IMR-90 (cell line): Measurements from ENCODE around the gene EXOC4. TPM values are rescaled to one million over a fixed set of nuclear protein-coding genes. Genes with fewer than 3 reads are reported as not detected.

Experiments
- ATAC-seq: fragments of 200-7000 bp; cut with Tn5 transposase; 2 replicates; pipeline ENCODE4 v1.9.1; 2020; ENCODE audit warnings: low read depth, mild to moderate bottlenecking, moderate library complexity
- BruUV-seq: library from RNA; stranded (reverse); fragments of 400-500 nt; replicated peaks from 2 replicates; lab custom pipeline; 2021; lab: Mats Ljungman, UMichigan
- CTCF ChIA-PET: fragments of 300-600 bp; formaldehyde crosslinking; extraction: SDS; loops from one replicate; lab custom pipeline; 2021; ENCODE audit warnings: antibody characterized with exemption; lab: Yijun Ruan, JAX
- POLR2A ChIA-PET: fragments of 300-600 bp; sonication (Branson Sonifier 250); formaldehyde crosslinking; loops from one replicate; lab custom pipeline; 2022; ENCODE audit warnings: antibody characterized with exemption; ENCODE audit not compliant: unreplicated experiment; lab: Charles Lee
- DNase-seq: peaks from one replicate; pipeline ENCODE4 v3.0.0; 2013
- H2AFZ ChIP-seq: replicated peaks from 2 replicates; pipeline ENCODE3; 2013; ENCODE audit warnings: low read length, mild to moderate bottlenecking; ENCODE audit not compliant: poor library complexity
- H2AK5ac ChIP-seq: 2 replicates; pipeline ENCODE4 v1.6.1; 2013; ENCODE audit warnings: low read depth, low read length, inconsistent platforms
- H2AK9ac ChIP-seq: replicated peaks from 2 replicates; pipeline ENCODE3; 2013; ENCODE audit warnings: mild to moderate bottlenecking, low read depth, low read length, moderate library complexity; ENCODE audit not compliant: poor library complexity
- H2BK120ac ChIP-seq: 2 replicates; pipeline ENCODE4 v1.6.1; 2013; ENCODE audit warnings: low read depth, low read length, inconsistent platforms
- H2BK15ac ChIP-seq: 3 replicates; pipeline ENCODE4 v1.6.1; 2013; ENCODE audit warnings: low read depth, low read length, inconsistent platforms
- H2BK20ac ChIP-seq: 2 replicates; pipeline ENCODE4 v1.6.1; 2013; ENCODE audit warnings: low read depth, mild to moderate bottlenecking, inconsistent platforms, low read length, moderate library complexity
- H2BK5ac ChIP-seq: 2 replicates; pipeline ENCODE4 v1.6.1; 2013; ENCODE audit warnings: mild to moderate bottlenecking, low read depth, low read length, inconsistent platforms; ENCODE audit not compliant: poor library complexity, severe bottlenecking
- H3K14ac ChIP-seq: replicated peaks from 2 replicates; pipeline ENCODE4 v1.6.1; 2013; ENCODE audit warnings: low read depth, low read length, inconsistent platforms
- H3K18ac ChIP-seq: 2 replicates; pipeline ENCODE4 v1.6.1; 2013; ENCODE audit warnings: low read depth, low read length, control low read depth
- H3K23ac ChIP-seq: 2 replicates; pipeline ENCODE4 v1.6.1; 2013; ENCODE audit warnings: low read depth, low read length, inconsistent platforms
- H3K27ac ChIP-seq: 2 replicates; pipeline ENCODE4 v1.5.1; 2013; ENCODE audit warnings: mild to moderate bottlenecking, control low read depth, low read length; ENCODE audit not compliant: insufficient read depth
- H3K27me3 ChIP-seq: 2 replicates; pipeline ENCODE4 v1.6.1; 2013; ENCODE audit warnings: low read length; ENCODE audit not compliant: control insufficient read depth, insufficient read depth
- H3K36me3 ChIP-seq: 2 replicates; pipeline ENCODE4 v1.6.1; 2013; ENCODE audit warnings: low read length, mixed read lengths; ENCODE audit not compliant: control insufficient read depth, insufficient read depth
- H3K4ac ChIP-seq: 2 replicates; pipeline ENCODE4 v1.6.1; 2013; ENCODE audit warnings: low read depth, low read length, inconsistent platforms
- H3K4me1 ChIP-seq: 2 replicates; pipeline ENCODE4 v1.6.1; 2013; ENCODE audit warnings: low read length, mixed read lengths; ENCODE audit not compliant: control insufficient read depth, insufficient read depth
- H3K4me2 ChIP-seq: 2 replicates; pipeline ENCODE4 v1.6.1; 2013; ENCODE audit warnings: low read depth, mild to moderate bottlenecking, control low read depth, low read length, moderate library complexity
- H3K4me3 ChIP-seq: 2 replicates; pipeline ENCODE4 v1.5.1; 2013; ENCODE audit warnings: low read depth, mild to moderate bottlenecking, control low read depth, low read length, moderate library complexity; ENCODE audit not compliant: insufficient read depth
- H3K56ac ChIP-seq: 2 replicates; pipeline ENCODE4 v1.6.1; 2013; ENCODE audit warnings: low read length, inconsistent platforms; ENCODE audit not compliant: insufficient read depth; ENCODE audit errors: extremely low read depth
- H3K79me1 ChIP-seq, 2 experiments: 2 replicates each; pipeline ENCODE4 v1.6.1; 2013; ENCODE audit warnings: low read length in 2 of 2, inconsistent platforms in 1 of 2, low read depth in 1 of 2
- H3K9ac ChIP-seq: 2 replicates; pipeline ENCODE4 v1.6.1; 2013; ENCODE audit warnings: low read depth, low read length, control low read depth
- H3K9me1 ChIP-seq: 2 replicates; pipeline ENCODE4 v1.6.1; 2013; ENCODE audit warnings: low read length, inconsistent platforms; ENCODE audit not compliant: insufficient read depth
- H3K9me3 ChIP-seq: 2 replicates; pipeline ENCODE4 v1.6.1; 2013; ENCODE audit warnings: low read length; ENCODE audit not compliant: control insufficient read depth, insufficient read depth
- H4K20me1 ChIP-seq: 2 replicates; pipeline ENCODE4 v1.6.1; 2013; ENCODE audit warnings: low read length, inconsistent platforms; ENCODE audit not compliant: insufficient read depth
- H4K5ac ChIP-seq: 2 replicates; pipeline ENCODE4 v1.6.1; 2013; ENCODE audit warnings: mild to moderate bottlenecking, low read depth, low read length, control low read depth
- H4K8ac ChIP-seq, 2 experiments: 2 replicates each; pipeline ENCODE4 v1.6.1; 2013; ENCODE audit warnings: low read depth in 2 of 2, low read length in 2 of 2, control low read depth in 1 of 2, inconsistent platforms in 1 of 2
- H4K91ac ChIP-seq: 2 replicates; pipeline ENCODE4 v1.6.1; 2013; ENCODE audit warnings: low read depth, low read length, inconsistent platforms; ENCODE audit not compliant: insufficient read depth
- CTCF ChIP-seq: conservative IDR thresholded peaks from 2 replicates; pipeline ENCODE4 v1.5.1; 2012; ENCODE audit warnings: mild to moderate bottlenecking, low read depth, low read length, improper control_type of control experiment
- FOS ChIP-seq: fragments of 150-350 bp; IDR thresholded peaks from 2 replicates; pipeline ENCODE4 v1.6.1; 2016; ENCODE audit warnings: low read depth, low read length
- MAZ ChIP-seq: IDR thresholded peaks from 2 replicates; pipeline ENCODE4 v1.6.1; 2012; ENCODE audit warnings: low read depth, mild to moderate bottlenecking, low read length, improper control_type of control experiment, moderate library complexity, borderline replicate concordance
- WGBS, 2 experiments: methylation state at CpG; one replicate each; pipeline versions ENCODE4 v1.1.5 to v1.1.7; 2013; ENCODE audit warnings: missing lambda C conversion rate in 2 of 2; ENCODE audit not compliant: insufficient read length in 1 of 2; ENCODE audit errors: extremely low coverage in 2 of 2; 5-methylcytosine and 5-hydroxymethylcytosine counted together
- dilution Hi-C: fragments of 300-500 bp; cut with HindIII; formaldehyde crosslinking; loops from one replicate; pipeline ENCODE4 v1.14.3; 2018; ENCODE audit warnings: low sequenced_read_pairs; ENCODE audit not compliant: unreplicated experiment
- in situ Hi-C: fragments of 300-500 bp; cut with MboI; formaldehyde crosslinking; loops from 3 replicates; pipeline ENCODE4 v1.14.3; 2019; ENCODE audit warnings: low sequenced_read_pairs, inconsistent platforms, mixed read lengths
- intact Hi-C: fragments of 100-400 bp; cut with micrococcal nuclease; formaldehyde crosslinking; loops from 2 replicates; pipeline ENCODE4 v1.10.0; 2022
- polyA plus RNA-seq, 3 experiments: library from polyadenylated mRNA; depleted of rRNA; stranded (reverse); fragments of >200 nt; gene quantifications; 2 replicates each; pipeline ENCODE4 v1.2.3, GENCODE V29; 2012; ENCODE audit warnings: low replicate concordance in 1 of 3
- total RNA-seq: library from RNA; depleted of rRNA; stranded (reverse); fragments of >200 nt; gene quantifications from 2 replicates; pipeline ENCODE4 v1.2.3, GENCODE V29; 2012

EXOC4 gene
- total and polyA plus RNA-seq, 2 of the 4 experiments (the other 2 are of a cell fraction) = 25.4 to 94.6 TPM

GRCh38 chr7:133931053-133931452 lies 678.2 kb downstream of the EXOC4 start:
- Histone ChIP-seq H3K14ac (no peak overlapping the region), H4K20me1 (no peaks in the 10 kb centered on the region), H3K79me1 (no peaks in the 10 kb centered on the region), H3K4me2 (no peak overlapping the region), H3K18ac (no peak overlapping the region), H3K9me1 (peaks cover 3% of the 10 kb centered on the region; the same call in 1 of the 2 replicates), H2AFZ (no peak overlapping the region), H3K4me1 (peaks cover 7% of the 10 kb centered on the region), H3K27me3 (no peaks in the 10 kb centered on the region), H3K9me3 (no peaks in the 10 kb centered on the region), H3K36me3 (no peaks in the 10 kb centered on the region), H3K4ac (no peak overlapping the region), H2AK9ac (no peak overlapping the region), H3K56ac (no peak overlapping the region), H2BK5ac (no peak overlapping the region), H3K27ac (no peak overlapping the region), H2BK120ac (no peak overlapping the region), H3K4me3 (no peak overlapping the region), H3K9ac (no peak overlapping the region), H4K91ac (no peak overlapping the region), H2BK15ac (no peak overlapping the region), H2BK20ac (no peak overlapping the region), H4K8ac (no peak overlapping the region), H2AK5ac (no peak overlapping the region), H3K23ac (no peak overlapping the region), H4K5ac (no peak overlapping the region)
- ChIA-PET POLR2A (no interaction called here), CTCF (no interaction called here)
- no TSS peak for BruUV-seq
- intact Hi-C loops (no loop called here), dilution Hi-C loops (no loop called here), in situ Hi-C loops (no loop called here)
- ATAC-seq (no peak), DNase-seq (no peak)
- no CpG with 5 or more reads among the region's 1 CpG for WGBS, 2 experiments
- no peak for TF ChIP-seq CTCF
- TF ChIP-seq FOS = no peak
- no peak for TF ChIP-seq MAZ
